Measurements from ENCODE around the gene DHCR24.

The DHCR24 gene

GRCh38 chr1:54844564-54844963 lies 42.4 kb downstream of the DHCR24 start:
- no peak for DNase-seq

- DNase-seq, result no peak
These were observed 43.5 kb downstream of the DHCR24 start for GRCh38 chr1:54843449-54843848.

- DNase-seq, result no peak
These were observed 44.0 kb downstream of the DHCR24 start for GRCh38 chr1:54842963-54843362.

- no peak for DNase-seq
These were observed 44.6 kb downstream of the DHCR24 start for GRCh38 chr1:54842206-54842915.

GRCh38 chr1:54839824-54840223 lies 47.2 kb downstream of the DHCR24 start:
- DNase-seq, result no peak

- DNase-seq, result no peak
These were observed 48.3 kb downstream of the DHCR24 start for GRCh38 chr1:54838565-54839180.

GRCh38 chr1:54837002-54837853 lies 49.8 kb downstream of the DHCR24 start:
- no peak for DNase-seq

GRCh38 chr1:54836594-54836993 lies 50.4 kb downstream of the DHCR24 start:
- DNase-seq, result no peak

GRCh38 chr1:54835970-54836369 lies 51.0 kb downstream of the DHCR24 start:
- DNase-seq, result no peak

GRCh38 chr1:54835131-54835898 lies 51.7 kb downstream of the DHCR24 start:
- DNase-seq, result no peak

GRCh38 chr1:54834007-54834541 lies 52.9 kb downstream of the DHCR24 start:
- no peak for DNase-seq

- DNase-seq, result no peak
These were observed 53.9 kb downstream of the DHCR24 start for GRCh38 chr1:54833121-54833520.

- no peak for DNase-seq
These were observed 60.7 kb downstream of the DHCR24 start for GRCh38 chr1:54826226-54826816.

- DNase-seq, result no peak
These were observed 61.3 kb downstream of the DHCR24 start for GRCh38 chr1:54825696-54826095.

- no peak for DNase-seq
These were observed 63.3 kb downstream of the DHCR24 start for GRCh38 chr1:54823670-54824069.

GRCh38 chr1:54819733-54820132 lies 67.3 kb downstream of the DHCR24 start:
- DNase-seq, result no peak

- DNase-seq, result no peak
These were observed 67.8 kb downstream of the DHCR24 start for GRCh38 chr1:54819195-54819536.

- DNase-seq, result no peak
These were observed 68.4 kb downstream of the DHCR24 start for GRCh38 chr1:54818461-54819194.

GRCh38 chr1:54816951-54817350 lies 70.0 kb downstream of the DHCR24 start:
- no peak for DNase-seq

GRCh38 chr1:54816130-54816529 lies 70.9 kb downstream of the DHCR24 start:
- no peak for DNase-seq

GRCh38 chr1:54815086-54815876 lies 71.7 kb downstream of the DHCR24 start:
- no peak for DNase-seq

Measured in eye (tissue), 1 donor.